ENCODE data around the gene VPS37D.

DNA sequence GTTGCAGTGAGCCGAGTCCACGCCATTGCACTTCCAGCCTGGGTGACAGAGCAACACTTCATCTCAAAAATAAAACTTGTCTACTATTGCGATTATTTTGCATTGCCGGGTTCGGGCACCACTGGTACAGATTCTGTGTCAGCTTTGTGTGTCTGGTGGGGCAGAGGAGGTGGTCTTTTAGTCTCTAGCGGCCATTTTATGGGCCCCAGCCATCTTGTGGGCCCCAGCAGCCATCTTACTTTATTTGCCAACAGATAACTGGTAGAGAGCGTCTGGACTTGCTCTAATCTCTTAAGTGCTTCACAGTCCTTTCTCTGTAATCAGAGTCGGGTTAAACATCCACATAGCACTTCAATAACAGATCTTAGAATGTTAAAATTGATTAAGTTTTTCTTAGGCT, 20.7 kb downstream of the VPS37D start:
- no peak for TF ChIP-seq TCF7L2 (IDR thresholded peaks at IDR 0.05; ENCODE audit: low read depth, low read length)
- TF ChIP-seq, protein P1, sequence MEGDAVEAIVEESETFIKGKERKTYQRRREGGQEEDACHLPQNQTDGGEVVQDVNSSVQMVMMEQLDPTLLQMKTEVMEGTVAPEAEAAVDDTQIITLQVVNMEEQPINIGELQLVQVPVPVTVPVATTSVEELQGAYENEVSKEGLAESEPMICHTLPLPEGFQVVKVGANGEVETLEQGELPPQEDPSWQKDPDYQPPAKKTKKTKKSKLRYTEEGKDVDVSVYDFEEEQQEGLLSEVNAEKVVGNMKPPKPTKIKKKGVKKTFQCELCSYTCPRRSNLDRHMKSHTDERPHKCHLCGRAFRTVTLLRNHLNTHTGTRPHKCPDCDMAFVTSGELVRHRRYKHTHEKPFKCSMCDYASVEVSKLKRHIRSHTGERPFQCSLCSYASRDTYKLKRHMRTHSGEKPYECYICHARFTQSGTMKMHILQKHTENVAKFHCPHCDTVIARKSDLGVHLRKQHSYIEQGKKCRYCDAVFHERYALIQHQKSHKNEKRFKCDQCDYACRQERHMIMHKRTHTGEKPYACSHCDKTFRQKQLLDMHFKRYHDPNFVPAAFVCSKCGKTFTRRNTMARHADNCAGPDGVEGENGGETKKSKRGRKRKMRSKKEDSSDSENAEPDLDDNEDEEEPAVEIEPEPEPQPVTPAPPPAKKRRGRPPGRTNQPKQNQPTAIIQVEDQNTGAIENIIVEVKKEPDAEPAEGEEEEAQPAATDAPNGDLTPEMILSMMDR (IDR thresholded peaks at IDR 0.05), result no peak
